Loucy (cell line): ENCODE measurements around the gene SCN4A.
"Not testable (repeated sequence)": the region's sequence is repeated elsewhere in the genome, so short reads cannot be mapped to it uniquely, and the experiment has no call there.

Experiments
- H2AFZ ChIP-seq: fragments of 200-600 bp; sonication (generic); 2 replicates; pipeline ENCODE4 v1.6.0; 2016; ENCODE audit warnings: antibody characterized with exemption, mild to moderate bottlenecking, low read length, moderate library complexity
- H3F3A ChIP-seq: fragments of 200-600 bp; 2 replicates; pipeline ENCODE4 v1.6.0; 2016; ENCODE audit warnings: antibody characterized with exemption, low read depth, mild to moderate bottlenecking
- H3K27me3 ChIP-seq: fragments of 200-600 bp; sonication (generic); 2 replicates; pipeline ENCODE4 v1.6.1; 2014; ENCODE audit warnings: low read length, mild to moderate bottlenecking; ENCODE audit not compliant: insufficient read depth, poor library complexity, severe bottlenecking
- H3K36me3 ChIP-seq: fragments of 200-600 bp; sonication (generic); 2 replicates; pipeline ENCODE4 v1.6.1; 2016; ENCODE audit warnings: low read length; ENCODE audit not compliant: insufficient read depth
- H3K4me1 ChIP-seq: fragments of 200-600 bp; sonication (generic); 2 replicates; pipeline ENCODE4 v1.5.1; 2014; ENCODE audit warnings: low read length, mild to moderate bottlenecking; ENCODE audit not compliant: insufficient read depth, poor library complexity, severe bottlenecking
- H3K4me2 ChIP-seq: fragments of 200-600 bp; sonication (generic); 2 replicates; pipeline ENCODE4 v1.6.0; 2014; ENCODE audit warnings: antibody characterized with exemption, low read length, low read depth, mild to moderate bottlenecking; ENCODE audit not compliant: poor library complexity, severe bottlenecking
- H3K4me3 ChIP-seq: fragments of 200-600 bp; sonication (generic); 2 replicates; pipeline ENCODE4 v1.5.1; 2014; ENCODE audit warnings: low read length, mild to moderate bottlenecking, mixed read lengths; ENCODE audit not compliant: poor library complexity, severe bottlenecking
- H3K79me2 ChIP-seq: fragments of 200-600 bp; sonication (generic); 2 replicates; pipeline ENCODE4 v1.6.1; 2014; ENCODE audit warnings: low read length; ENCODE audit not compliant: insufficient read depth
- H3K9ac ChIP-seq: fragments of 200-600 bp; sonication (generic); 2 replicates; pipeline ENCODE4 v1.6.0; 2014; ENCODE audit warnings: mild to moderate bottlenecking, low read depth, low read length, moderate library complexity; ENCODE audit not compliant: poor library complexity, severe bottlenecking
- H3K9me2 ChIP-seq: fragments of 200-600 bp; sonication (generic); replicated peaks from 2 replicates; pipeline ENCODE4 v1.6.1; 2016; ENCODE audit warnings: low read depth, low read length, mixed read lengths
- H3K9me3 ChIP-seq: fragments of 200-600 bp; sonication (generic); 2 replicates; pipeline ENCODE4 v1.6.1; 2014; ENCODE audit warnings: mild to moderate bottlenecking, antibody characterized with exemption, low read length, low read depth; ENCODE audit not compliant: insufficient read depth
- H4K20me1 ChIP-seq: fragments of 200-600 bp; sonication (generic); 2 replicates; pipeline ENCODE4 v1.6.0; 2014; ENCODE audit warnings: antibody characterized with exemption, low read length, mild to moderate bottlenecking; ENCODE audit not compliant: insufficient read depth, poor library complexity, severe bottlenecking
- EZH2phosphoT487 ChIP-seq: fragments of 200-600 bp; IDR thresholded peaks from 2 replicates; pipeline ENCODE4 v1.6.1; 2018; ENCODE audit warnings: antibody characterized with exemption, mild to moderate bottlenecking, moderate library complexity, borderline replicate concordance
- TF ChIP-seq, protein P1 (sequence below): fragments of 200-600 bp; sonication (generic); conservative IDR thresholded peaks from 2 replicates; pipeline ENCODE4 v1.5.1; 2014; ENCODE audit warnings: mild to moderate bottlenecking, antibody characterized with exemption, low read length

Gene SCN4A

DNA sequence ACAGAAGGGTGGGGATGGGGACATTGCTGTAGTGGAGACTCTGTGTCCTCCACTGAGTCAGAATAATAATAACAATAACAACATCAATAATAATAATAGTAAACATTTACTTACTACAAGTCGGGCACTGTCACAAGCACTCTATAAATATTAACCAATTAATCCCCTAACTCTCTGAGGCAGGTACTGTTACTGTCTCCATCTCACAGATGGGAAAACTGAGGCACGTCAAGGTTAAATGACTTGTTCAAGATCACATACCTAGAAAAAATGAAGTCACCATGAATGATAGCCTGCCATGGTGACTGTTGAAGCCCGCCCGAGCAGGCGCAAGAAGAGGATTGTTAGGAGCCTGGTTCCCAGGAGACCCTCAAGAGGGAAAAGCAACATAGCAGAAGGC is 35.6 kb upstream of the SCN4A start:
- Histone ChIP-seq H3K9me3 (no peaks in the 10 kb centered on the region; the same call in 1 of the 2 replicates), H3K4me2 (no peak overlapping the region), H3F3A (no peaks in the 10 kb centered on the region), H4K20me1 (peaks cover 4% of the 10 kb centered on the region), H3K9ac (no peak overlapping the region), H3K9me2 (no peaks in the 10 kb centered on the region), H3K36me3 (peaks cover 22% of the 10 kb centered on the region; the same call in 1 of the 2 replicates), H2AFZ (no peak overlapping the region), H3K79me2 (peaks cover 68% of the 10 kb centered on the region), H3K27me3 (no peaks in the 10 kb centered on the region), H3K4me3 (no peak overlapping the region), H3K4me1 (peaks cover 36% of the 10 kb centered on the region)
- no peak for TF ChIP-seq EZH2phosphoT487
- TF ChIP-seq, protein P1, sequence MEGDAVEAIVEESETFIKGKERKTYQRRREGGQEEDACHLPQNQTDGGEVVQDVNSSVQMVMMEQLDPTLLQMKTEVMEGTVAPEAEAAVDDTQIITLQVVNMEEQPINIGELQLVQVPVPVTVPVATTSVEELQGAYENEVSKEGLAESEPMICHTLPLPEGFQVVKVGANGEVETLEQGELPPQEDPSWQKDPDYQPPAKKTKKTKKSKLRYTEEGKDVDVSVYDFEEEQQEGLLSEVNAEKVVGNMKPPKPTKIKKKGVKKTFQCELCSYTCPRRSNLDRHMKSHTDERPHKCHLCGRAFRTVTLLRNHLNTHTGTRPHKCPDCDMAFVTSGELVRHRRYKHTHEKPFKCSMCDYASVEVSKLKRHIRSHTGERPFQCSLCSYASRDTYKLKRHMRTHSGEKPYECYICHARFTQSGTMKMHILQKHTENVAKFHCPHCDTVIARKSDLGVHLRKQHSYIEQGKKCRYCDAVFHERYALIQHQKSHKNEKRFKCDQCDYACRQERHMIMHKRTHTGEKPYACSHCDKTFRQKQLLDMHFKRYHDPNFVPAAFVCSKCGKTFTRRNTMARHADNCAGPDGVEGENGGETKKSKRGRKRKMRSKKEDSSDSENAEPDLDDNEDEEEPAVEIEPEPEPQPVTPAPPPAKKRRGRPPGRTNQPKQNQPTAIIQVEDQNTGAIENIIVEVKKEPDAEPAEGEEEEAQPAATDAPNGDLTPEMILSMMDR: no peak

DNA sequence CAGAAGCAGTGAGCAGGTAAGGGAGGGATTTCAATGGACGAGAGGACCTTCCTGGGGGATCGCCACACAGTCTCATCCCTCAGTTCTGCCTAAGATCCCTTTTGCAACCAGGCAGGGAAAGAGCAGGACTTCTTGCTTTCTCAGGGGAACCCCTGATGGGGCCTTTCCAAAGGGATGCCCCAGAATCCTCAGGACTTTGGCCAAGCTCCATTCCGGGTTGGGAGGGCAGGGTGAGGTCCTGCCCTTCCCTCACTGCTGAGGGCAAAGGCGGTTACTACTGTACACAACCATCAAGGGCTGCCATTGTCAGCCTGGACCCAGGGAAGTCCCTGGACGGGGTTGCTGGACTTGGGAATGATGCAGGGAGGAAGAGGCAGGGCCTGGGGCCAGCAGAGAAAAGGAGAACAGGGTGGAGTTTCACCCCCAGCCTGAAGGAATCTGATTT is 35.1 kb upstream of the SCN4A start:
- no peak overlapping the region for H2AFZ ChIP-seq
- H3K9me2 ChIP-seq: no peaks in the 10 kb centered on the region
- no peak overlapping the region for H3K4me2 ChIP-seq
- no peaks in the 10 kb centered on the region for H3K27me3 ChIP-seq
- no peaks in the 10 kb centered on the region for H3F3A ChIP-seq
- peaks cover 33% of the 10 kb centered on the region for H3K4me1 ChIP-seq
- H3K9me3 ChIP-seq: no peaks in the 10 kb centered on the region; the same call in 1 of the 2 replicates
- H3K4me3 ChIP-seq: no peak overlapping the region
- no peak overlapping the region for H3K9ac ChIP-seq
- peaks cover 63% of the 10 kb centered on the region for H3K79me2 ChIP-seq
- peaks cover 27% of the 10 kb centered on the region; the same call in 1 of the 2 replicates for H3K36me3 ChIP-seq
- TF ChIP-seq EZH2phosphoT487: no peak
- TF ChIP-seq, protein P1: no peak
- peaks cover 4% of the 10 kb centered on the region for H4K20me1 ChIP-seq

DNA sequence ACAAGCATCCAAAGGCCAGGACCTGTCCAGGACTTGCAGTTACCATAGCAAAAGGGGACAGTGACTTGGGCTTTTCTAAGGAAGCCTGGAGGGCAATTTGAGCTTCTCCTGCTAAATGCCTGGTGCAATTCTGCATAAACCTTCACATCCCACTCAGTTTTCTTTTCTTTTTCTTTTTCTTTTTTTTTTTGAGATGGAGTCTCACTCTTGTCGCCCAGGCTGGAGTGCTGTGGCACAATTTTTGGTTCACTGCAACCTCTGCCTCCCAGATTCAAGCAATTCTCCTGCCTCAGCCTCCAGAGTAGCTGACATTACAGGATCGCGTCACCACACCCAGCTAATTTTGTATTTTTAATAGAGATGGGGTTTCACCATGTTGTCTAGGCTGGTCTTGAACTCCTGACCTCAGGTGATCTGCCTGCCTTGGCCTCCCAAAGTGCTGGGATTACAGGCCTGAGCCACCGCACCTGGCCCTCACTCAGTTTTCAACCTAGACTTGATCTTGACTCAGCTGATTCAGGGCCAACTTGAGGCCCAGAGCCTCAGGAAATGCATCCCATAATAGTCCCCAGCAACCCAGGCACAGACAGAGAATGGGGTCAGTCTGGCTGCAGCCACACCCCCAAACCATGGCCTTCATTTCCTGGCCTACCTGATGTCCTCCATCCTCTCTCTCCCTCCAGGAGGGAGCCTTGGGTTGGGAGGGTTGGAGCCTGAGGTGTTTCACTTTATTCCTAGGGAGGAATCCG is 34.5 kb upstream of the SCN4A start:
- not testable (repeated sequence) for H2AFZ ChIP-seq, H4K20me1 ChIP-seq, H3F3A ChIP-seq, H3K4me2 ChIP-seq, H3K27me3 ChIP-seq, H3K9ac ChIP-seq, H3K9me2 ChIP-seq, H3K4me3 ChIP-seq, H3K9me3 ChIP-seq
- Histone ChIP-seq H3K4me1 (peaks cover 33% of the 10 kb centered on the region), H3K79me2 (peaks cover 57% of the 10 kb centered on the region), H3K36me3 (peaks cover 32% of the 10 kb centered on the region; the same call in 1 of the 2 replicates)
